SK-N-SH treated with all-trans-retinoic acid at 6 μM for 48 hours (cell line): Measurements from ENCODE around the gene ELF3.
A peak's percentile ranks its signal among the peaks of the same experiment; 100 is the strongest.

Source experiments
- ATAC-seq: fragments of 200-7000 bp; cut with Tn5 transposase; 3 replicates; pipeline ENCODE4 v1.9.1; 2020; ENCODE audit warnings: mild to moderate bottlenecking, moderate library complexity
- ARNTL ChIP-seq: fragments of 450-650 bp; formaldehyde crosslinking; IDR thresholded peaks from 2 replicates; pipeline ENCODE4 v1.5.0; 2020; ENCODE audit warnings: low read depth, mild to moderate bottlenecking, moderate library complexity, borderline replicate concordance
- ESRRG ChIP-seq: fragments of 250-450 bp; sonication (Bioruptor Pico); IDR thresholded peaks from 2 replicates; pipeline ENCODE4 v1.6.1; 2021; ENCODE audit warnings: mild to moderate bottlenecking
- GLIS3 ChIP-seq: fragments of 250-450 bp; sonication (Bioruptor Pico); IDR thresholded peaks from 2 replicates; pipeline ENCODE4 v1.5.0; 2020; ENCODE audit warnings: mild to moderate bottlenecking, moderate library complexity
- ISL1 ChIP-seq: fragments of 250-450 bp; sonication (Bioruptor Pico); IDR thresholded peaks from 2 replicates; pipeline ENCODE4 v2.1.2; 2022; ENCODE audit warnings: mild to moderate bottlenecking, moderate library complexity
- OSR1 ChIP-seq: fragments of 250-450 bp; sonication (Bioruptor Pico); IDR thresholded peaks from 2 replicates; pipeline ENCODE4 v1.8.0; 2022; ENCODE audit warnings: moderate library complexity, mild to moderate bottlenecking, inconsistent platforms
- PPARA ChIP-seq: fragments of 250-450 bp; sonication (Bioruptor Pico); IDR thresholded peaks from 2 replicates; pipeline ENCODE4 v1.5.0; 2020; ENCODE audit warnings: mild to moderate bottlenecking, borderline replicate concordance
- RARB ChIP-seq: fragments of 250-450 bp; sonication (Bioruptor Pico); IDR thresholded peaks from 2 replicates; pipeline ENCODE4 v1.8.0; 2021; ENCODE audit warnings: mild to moderate bottlenecking, moderate library complexity
- SNAI2 ChIP-seq: fragments of 250-450 bp; sonication (Bioruptor Pico); IDR thresholded peaks from 2 replicates; pipeline ENCODE4 v1.5.0; 2020; ENCODE audit warnings: mild to moderate bottlenecking, moderate library complexity
- TCF4 ChIP-seq: fragments of 250-450 bp; sonication (Bioruptor Pico); IDR thresholded peaks from 2 replicates; pipeline ENCODE4 v1.8.0; 2021; ENCODE audit warnings: mild to moderate bottlenecking, moderate library complexity, borderline replicate concordance
- TOX ChIP-seq: fragments of 250-450 bp; sonication (Bioruptor Pico); IDR thresholded peaks from 2 replicates; pipeline ENCODE4 v1.8.0; 2021; ENCODE audit warnings: mild to moderate bottlenecking, moderate library complexity, borderline replicate concordance
- ZFP3 ChIP-seq: fragments of 250-450 bp; sonication (Bioruptor Pico); IDR thresholded peaks from 2 replicates; pipeline ENCODE4 v1.5.0; 2020; ENCODE audit warnings: mild to moderate bottlenecking, moderate library complexity
- ZNF70 ChIP-seq: fragments of 450-650 bp; formaldehyde crosslinking; IDR thresholded peaks from 2 replicates; pipeline ENCODE4 v1.5.0; 2020; ENCODE audit warnings: mild to moderate bottlenecking, moderate library complexity
- ZNF8 ChIP-seq: fragments of 450-650 bp; formaldehyde crosslinking; IDR thresholded peaks from 2 replicates; pipeline ENCODE4 v1.5.0; 2020; ENCODE audit warnings: mild to moderate bottlenecking, moderate library complexity
- TF ChIP-seq, protein P1 (sequence below): fragments of 250-450 bp; sonication (Bioruptor Pico); IDR thresholded peaks from 2 replicates; pipeline ENCODE4 v1.5.0; 2020; ENCODE audit warnings: mild to moderate bottlenecking, moderate library complexity
- TF ChIP-seq, protein P2 (sequence below): fragments of 250-450 bp; sonication (Bioruptor Pico); IDR thresholded peaks from 2 replicates; pipeline ENCODE4 v1.5.1; 2021; ENCODE audit warnings: mild to moderate bottlenecking, moderate library complexity
- TF ChIP-seq, protein P3 (sequence below): fragments of 250-450 bp; sonication (Bioruptor Pico); IDR thresholded peaks from 2 replicates; pipeline ENCODE4 v1.8.0; 2020; ENCODE audit warnings: mild to moderate bottlenecking, moderate library complexity, borderline replicate concordance
- TF ChIP-seq, protein P4 (sequence below): fragments of 250-450 bp; sonication (Bioruptor Pico); IDR thresholded peaks from 2 replicates; pipeline ENCODE4 v1.8.0; 2021; ENCODE audit warnings: low read depth, mild to moderate bottlenecking, moderate library complexity, borderline replicate concordance

Gene ELF3

DNA sequence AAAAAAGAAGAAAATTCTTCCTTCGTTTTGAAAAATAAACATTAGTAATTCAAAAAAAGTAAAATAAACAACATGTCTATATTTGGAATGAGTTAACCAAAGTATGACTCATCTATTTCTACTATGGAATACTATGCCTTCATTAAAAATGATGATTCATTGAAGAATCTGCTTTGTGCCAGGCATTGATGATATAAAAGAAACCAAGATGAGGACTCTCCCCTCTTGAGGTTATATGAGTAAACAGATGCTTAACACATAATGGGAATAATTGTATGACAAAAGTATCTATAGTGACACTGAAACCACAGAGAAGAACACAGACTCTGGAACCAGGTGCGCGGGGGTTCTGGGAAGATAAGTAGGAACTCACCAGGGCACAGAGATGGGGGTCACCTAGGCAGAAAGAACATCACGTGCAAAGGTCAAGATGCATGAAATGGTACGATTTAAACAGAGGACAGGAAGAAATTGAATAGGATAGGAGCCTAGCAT, 18.8 kb downstream of the ELF3 start:
- peak; percentile 92 for ATAC-seq
- TF ChIP-seq, protein P1, sequence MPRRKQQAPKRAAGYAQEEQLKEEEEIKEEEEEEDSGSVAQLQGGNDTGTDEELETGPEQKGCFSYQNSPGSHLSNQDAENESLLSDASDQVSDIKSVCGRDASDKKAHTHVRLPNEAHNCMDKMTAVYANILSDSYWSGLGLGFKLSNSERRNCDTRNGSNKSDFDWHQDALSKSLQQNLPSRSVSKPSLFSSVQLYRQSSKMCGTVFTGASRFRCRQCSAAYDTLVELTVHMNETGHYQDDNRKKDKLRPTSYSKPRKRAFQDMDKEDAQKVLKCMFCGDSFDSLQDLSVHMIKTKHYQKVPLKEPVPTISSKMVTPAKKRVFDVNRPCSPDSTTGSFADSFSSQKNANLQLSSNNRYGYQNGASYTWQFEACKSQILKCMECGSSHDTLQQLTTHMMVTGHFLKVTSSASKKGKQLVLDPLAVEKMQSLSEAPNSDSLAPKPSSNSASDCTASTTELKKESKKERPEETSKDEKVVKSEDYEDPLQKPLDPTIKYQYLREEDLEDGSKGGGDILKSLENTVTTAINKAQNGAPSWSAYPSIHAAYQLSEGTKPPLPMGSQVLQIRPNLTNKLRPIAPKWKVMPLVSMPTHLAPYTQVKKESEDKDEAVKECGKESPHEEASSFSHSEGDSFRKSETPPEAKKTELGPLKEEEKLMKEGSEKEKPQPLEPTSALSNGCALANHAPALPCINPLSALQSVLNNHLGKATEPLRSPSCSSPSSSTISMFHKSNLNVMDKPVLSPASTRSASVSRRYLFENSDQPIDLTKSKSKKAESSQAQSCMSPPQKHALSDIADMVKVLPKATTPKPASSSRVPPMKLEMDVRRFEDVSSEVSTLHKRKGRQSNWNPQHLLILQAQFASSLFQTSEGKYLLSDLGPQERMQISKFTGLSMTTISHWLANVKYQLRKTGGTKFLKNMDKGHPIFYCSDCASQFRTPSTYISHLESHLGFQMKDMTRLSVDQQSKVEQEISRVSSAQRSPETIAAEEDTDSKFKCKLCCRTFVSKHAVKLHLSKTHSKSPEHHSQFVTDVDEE (CRISPR knock-in tag): no peak
- TF ChIP-seq ZNF70 (CRISPR knock-in tag) (no peak), TOX (CRISPR knock-in tag) (peak; percentile 67; the same call in 1 of the 2 replicates), TCF4 (CRISPR knock-in tag) (no peak), ZNF8 (CRISPR knock-in tag) (no peak), GLIS3 (CRISPR knock-in tag) (no peak), RARB (no peak)

DNA sequence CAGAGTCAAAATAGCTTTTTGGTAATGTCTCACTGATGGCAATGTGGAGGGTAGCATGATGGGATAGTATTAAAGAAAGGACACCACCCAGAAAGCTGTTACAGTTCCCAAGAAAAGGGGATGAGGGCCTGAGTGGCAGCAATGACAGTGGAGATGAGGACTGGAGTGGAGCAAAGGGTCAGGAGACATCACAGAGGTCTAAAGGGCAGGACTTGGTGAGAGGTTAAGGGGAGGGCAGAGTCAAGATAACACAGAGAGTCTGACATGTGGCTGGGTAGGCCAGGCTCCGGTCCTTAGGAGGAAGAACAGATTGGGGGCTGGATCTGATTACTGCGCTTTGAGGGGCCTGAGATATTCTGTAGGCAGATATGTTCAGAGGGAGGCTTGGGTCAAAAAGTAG, 19.3 kb downstream of the ELF3 start:
- ATAC-seq: no peak; the same call in 2 of the 3 replicates
- TF ChIP-seq ARNTL (CRISPR knock-in tag): no peak
- TF ChIP-seq, protein P2, sequence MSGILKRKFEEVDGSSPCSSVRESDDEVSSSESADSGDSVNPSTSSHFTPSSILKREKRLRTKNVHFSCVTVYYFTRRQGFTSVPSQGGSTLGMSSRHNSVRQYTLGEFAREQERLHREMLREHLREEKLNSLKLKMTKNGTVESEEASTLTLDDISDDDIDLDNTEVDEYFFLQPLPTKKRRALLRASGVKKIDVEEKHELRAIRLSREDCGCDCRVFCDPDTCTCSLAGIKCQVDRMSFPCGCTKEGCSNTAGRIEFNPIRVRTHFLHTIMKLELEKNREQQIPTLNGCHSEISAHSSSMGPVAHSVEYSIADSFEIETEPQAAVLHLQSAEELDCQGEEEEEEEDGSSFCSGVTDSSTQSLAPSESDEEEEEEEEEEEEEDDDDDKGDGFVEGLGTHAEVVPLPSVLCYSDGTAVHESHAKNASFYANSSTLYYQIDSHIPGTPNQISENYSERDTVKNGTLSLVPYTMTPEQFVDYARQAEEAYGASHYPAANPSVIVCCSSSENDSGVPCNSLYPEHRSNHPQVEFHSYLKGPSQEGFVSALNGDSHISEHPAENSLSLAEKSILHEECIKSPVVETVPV (CRISPR knock-in tag): no peak
- TF ChIP-seq, protein P3, sequence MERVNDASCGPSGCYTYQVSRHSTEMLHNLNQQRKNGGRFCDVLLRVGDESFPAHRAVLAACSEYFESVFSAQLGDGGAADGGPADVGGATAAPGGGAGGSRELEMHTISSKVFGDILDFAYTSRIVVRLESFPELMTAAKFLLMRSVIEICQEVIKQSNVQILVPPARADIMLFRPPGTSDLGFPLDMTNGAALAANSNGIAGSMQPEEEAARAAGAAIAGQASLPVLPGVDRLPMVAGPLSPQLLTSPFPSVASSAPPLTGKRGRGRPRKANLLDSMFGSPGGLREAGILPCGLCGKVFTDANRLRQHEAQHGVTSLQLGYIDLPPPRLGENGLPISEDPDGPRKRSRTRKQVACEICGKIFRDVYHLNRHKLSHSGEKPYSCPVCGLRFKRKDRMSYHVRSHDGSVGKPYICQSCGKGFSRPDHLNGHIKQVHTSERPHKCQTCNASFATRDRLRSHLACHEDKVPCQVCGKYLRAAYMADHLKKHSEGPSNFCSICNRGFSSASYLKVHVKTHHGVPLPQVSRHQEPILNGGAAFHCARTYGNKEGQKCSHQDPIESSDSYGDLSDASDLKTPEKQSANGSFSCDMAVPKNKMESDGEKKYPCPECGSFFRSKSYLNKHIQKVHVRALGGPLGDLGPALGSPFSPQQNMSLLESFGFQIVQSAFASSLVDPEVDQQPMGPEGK (CRISPR knock-in tag): no peak
- TF ChIP-seq RARB: no peak

DNA sequence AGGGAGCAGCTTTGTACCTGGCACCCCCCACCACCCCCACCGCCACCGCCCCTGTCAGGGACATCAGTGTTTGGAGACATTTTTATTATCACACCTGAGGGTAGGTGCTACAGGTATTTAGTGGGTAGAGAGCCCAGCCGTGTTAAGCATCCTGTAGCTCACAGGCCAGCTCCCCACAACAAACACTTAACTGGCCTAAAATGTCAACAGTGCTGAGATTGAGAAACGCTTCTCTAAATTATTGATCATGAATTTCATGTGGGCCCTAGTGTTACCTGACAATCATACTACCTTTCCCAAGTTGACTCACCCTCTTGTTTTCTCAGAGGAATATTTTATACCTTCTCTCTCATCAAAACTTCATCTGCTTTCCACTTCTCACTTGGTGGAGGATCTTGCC, 21.4 kb downstream of the ELF3 start:
- no peak for TF ChIP-seq ARNTL (CRISPR knock-in tag)
- ATAC-seq: no peak

DNA sequence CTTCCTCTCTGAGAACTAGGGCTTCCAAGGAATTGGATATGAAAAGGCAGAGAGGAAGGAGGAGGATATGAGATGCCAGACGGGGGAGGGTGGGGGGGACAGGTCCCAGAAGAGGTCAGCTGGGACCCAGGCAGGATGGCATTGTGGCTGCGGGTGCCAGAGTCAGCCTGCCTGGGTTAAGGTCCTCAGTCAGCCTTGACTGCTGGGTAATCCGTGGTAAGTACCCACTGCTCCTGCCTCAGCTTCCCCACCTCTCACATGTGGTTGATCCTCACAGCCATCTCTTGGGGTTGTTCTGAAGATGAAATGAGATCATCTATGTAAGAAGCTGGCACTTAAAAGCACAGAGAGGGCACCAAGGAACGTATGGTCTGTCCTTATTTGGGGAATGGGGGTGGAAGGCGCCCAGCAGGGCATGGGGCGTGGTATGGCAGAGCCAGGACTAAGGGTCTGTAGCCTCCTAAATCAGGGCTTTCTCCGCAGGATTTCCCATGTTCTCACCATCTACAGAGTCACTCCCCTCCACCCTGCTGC, 23.8 kb downstream of the ELF3 start:
- TF ChIP-seq ESRRG (CRISPR knock-in tag) (no peak), OSR1 (CRISPR knock-in tag) (no peak), TCF4 (CRISPR knock-in tag) (no peak), ZFP3 (no peak), RARB (no peak), TOX (CRISPR knock-in tag) (no peak), ISL1 (CRISPR knock-in tag) (no peak), PPARA (no peak), SNAI2 (CRISPR knock-in tag) (no peak), GLIS3 (CRISPR knock-in tag) (no peak)
- TF ChIP-seq, protein P4, sequence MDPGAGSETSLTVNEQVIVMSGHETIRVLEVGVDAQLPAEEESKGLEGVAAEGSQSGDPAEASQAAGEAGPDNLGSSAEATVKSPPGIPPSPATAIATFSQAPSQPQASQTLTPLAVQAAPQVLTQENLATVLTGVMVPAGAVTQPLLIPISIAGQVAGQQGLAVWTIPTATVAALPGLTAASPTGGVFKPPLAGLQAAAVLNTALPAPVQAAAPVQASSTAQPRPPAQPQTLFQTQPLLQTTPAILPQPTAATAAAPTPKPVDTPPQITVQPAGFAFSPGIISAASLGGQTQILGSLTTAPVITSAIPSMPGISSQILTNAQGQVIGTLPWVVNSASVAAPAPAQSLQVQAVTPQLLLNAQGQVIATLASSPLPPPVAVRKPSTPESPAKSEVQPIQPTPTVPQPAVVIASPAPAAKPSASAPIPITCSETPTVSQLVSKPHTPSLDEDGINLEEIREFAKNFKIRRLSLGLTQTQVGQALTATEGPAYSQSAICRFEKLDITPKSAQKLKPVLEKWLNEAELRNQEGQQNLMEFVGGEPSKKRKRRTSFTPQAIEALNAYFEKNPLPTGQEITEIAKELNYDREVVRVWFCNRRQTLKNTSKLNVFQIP: no peak
- TF ChIP-seq, protein P1 (CRISPR knock-in tag): no peak
- TF ChIP-seq, protein P3 (CRISPR knock-in tag): no peak
- TF ChIP-seq, all 23 proteins: peak for 0
- no peak for ATAC-seq
